ENCODE data around the gene GPR6.

DNA sequence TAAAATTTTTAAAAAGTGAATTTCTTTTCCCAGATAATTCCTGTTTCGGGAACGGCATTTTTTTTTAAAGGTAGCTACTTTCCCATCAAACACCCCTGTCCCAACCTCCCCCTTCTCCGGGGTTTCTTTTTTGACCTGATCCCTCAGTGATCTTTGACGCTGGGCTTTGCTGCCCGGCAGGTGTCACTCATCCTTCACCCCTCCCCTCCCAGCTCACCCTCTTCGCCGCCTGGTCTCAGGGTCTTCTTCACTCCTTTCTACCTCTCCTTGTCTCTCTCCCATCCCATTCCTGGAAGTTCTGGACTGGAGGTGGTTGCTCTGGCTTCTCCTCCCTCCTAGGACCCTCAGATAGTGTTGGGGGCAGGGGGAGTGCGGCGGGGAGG, 329 bp upstream of the GPR6 start:
- TF ChIP-seq GATA2 (IDR thresholded peaks at IDR 0.05; ENCODE audit: low read depth, low read length) (no peak), GATA3 (IDR thresholded peaks at IDR 0.05; ENCODE audit: low read depth, low read length) (no peak)

Measured in SH-SY5Y (cell line).